NCI-H1930 (cell line): Measurements from ENCODE around the gene ACOX1.
A peak's percentile ranks its signal among the peaks of the same experiment; 100 is the strongest.

Source experiments
- DNase-seq, 2 experiments: peaks; one replicate each; lab custom pipeline; 2025; lab: John Stamatoyannopoulos, UW

The ACOX1 gene

GRCh38 chr17:75978938-75979704 lies at the start of gene ACOX1, which contains the start of gene TEN1:
Gene ACOX1, minus strand, starts transcription at chr17:75979166. Its CDS starts 93 bp downstream, at chr17:75979073.
Gene TEN1, plus strand, starts transcription at chr17:75979240. Its CDS starts 6,953 bp downstream, at chr17:75986193.
- DNase-seq = peak; percentile 97 to 99

DNA sequence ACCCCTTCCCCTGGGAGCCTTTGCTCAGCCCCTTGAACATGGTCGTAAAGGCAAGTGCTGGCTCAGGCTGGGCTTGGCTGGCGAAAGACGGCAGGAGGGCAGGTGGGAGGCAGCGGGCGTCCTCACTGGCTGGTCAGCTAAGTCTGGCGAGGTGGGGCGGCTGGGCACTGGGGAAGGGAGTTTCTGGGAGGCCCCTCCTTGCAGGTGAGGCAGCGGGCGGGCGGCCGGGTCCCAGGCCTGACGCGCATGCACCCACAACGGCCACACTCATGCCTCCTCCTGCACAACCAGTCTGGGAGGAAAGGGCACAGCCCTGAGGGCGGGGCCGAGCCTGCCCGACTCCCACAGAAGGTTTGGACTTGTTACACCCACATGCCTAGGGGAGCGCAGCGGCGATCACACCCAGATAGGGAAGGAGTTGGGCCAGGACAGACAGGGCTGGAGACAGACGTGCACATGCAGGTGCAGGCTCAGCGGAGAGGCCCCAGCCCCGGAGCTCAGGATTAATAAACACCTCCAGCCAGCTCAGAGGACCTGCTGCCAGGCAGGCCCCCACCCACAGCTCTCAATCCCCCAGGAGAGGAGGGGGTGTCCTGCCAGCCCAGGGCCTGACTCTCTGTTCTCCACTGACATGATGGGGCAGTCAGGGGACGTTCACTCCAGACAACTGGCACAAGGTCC lies 48.3 kb upstream of the ACOX1 start, which contains the start of gene EVPL:
TSS of gene EVPL (minus strand) at position 148 of the 681 bp plus-strand sequence. CDS start at position 40, 108 bp downstream.
- DNase-seq = no peak

DNA sequence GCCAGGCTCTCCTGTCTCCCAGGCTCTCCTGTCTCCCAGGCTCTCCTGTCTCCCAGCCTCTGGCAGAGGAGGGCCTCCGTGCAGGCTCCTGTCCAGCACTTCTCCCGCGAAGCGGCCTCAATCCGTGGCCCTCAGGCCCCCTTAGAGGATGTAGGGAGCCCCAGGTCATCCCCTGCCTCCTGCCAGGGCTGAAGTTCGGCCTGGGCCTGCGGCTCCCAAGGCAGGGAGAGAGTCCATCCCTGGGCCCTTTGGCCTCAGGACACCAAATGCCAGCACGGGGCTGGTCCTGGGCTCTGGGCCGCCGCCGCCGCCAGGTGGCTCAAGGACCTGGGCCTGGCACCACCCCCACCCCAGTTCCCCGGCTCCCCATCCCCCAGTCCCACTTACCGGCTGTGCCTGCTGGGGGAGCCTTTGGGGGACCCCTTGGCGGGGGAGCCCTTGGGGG lies 47.8 kb upstream of the ACOX1 start:
- DNase-seq = no peak

DNA sequence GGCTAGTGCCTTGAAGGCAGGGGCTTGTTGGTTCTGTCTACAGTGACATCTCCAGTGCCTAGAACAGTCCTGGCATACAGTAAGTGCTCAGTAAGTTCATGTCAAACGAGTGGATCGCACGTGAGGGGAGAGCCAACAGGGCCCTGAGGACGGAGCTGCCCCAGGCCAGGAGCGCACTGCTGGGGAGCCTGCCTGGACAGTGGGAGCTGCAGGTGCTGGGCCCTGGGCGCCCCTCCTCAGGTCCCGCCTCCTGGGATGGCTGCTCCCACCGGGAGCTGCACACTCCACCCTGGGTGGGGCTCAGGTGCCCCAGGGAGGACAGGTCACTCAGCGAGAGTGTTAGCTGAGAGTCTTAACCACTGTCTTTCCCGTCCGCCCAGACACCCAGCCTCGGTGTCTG lies 46.3 kb upstream of the ACOX1 start:
- DNase-seq = no peak

DNA sequence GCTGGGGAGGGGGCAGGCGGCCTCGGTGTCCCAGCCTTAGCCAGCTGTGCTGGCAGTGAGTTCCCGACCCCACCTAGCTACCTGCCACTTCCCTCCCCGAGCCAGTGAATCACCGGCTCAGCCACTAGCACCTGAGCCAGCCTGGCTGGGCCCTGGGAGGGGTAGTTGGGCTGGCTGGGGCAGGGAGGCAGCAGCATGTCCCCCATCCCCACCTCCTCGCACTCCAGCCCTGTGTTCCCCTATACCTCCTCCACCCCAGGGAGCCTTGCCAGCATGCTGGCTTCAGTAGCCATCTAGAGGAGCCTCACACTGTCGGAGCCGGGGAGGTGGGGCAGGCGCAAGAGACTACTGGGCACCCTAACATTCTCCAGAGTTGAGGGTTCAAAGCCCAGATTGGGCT lies 45.4 kb upstream of the ACOX1 start:
- DNase-seq = no peak

GRCh38 chr17:76023900-76024237 lies 44.9 kb upstream of the ACOX1 start:
- no peak for DNase-seq

GRCh38 chr17:76022973-76023899 lies 44.3 kb upstream of the ACOX1 start:
- DNase-seq = no peak

DNA sequence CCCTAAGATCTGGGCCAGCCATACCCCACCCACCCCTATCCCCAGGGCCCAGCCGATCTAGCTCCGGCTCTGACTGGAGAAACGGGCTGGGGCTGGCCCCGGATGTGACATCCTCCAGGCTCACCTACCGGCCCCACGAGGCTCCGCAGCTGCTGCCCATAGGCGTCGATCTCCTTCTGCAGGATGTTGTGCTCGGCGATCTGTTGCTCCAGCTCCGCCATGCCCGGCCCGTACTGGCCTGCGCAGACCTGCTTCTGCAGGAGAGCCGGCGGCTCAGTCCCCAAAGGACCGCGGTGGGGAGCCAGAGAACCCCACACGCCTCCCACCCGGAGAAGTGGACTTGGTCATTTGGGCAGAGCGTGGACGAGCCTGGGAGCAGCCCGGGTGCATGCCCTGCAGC lies 43.3 kb upstream of the ACOX1 start:
- DNase-seq = no peak

- no peak for DNase-seq
These were observed 41.0 kb upstream of the ACOX1 start for GRCh38 chr17:76019833-76020467.

- no peak for DNase-seq
These were observed 39.8 kb upstream of the ACOX1 start for GRCh38 chr17:76018801-76019200.

DNA sequence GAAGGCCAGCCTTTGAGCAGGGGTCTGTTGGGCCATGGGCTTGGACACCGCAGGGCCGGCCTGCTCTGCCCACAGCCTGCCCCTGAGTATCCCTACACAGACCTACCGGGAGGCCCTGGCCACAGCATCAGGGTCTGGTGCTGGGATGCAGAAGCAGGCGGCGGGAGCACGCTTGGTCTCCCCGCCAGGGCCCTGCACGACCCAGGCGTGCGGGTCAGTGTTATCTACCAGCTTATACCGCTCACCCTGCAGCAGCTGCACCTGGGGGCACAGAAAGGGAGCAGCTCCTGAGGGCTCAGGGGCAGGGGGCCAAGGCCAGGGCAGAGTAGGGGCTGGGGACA lies 39.3 kb upstream of the ACOX1 start:
- no peak for DNase-seq

DNA sequence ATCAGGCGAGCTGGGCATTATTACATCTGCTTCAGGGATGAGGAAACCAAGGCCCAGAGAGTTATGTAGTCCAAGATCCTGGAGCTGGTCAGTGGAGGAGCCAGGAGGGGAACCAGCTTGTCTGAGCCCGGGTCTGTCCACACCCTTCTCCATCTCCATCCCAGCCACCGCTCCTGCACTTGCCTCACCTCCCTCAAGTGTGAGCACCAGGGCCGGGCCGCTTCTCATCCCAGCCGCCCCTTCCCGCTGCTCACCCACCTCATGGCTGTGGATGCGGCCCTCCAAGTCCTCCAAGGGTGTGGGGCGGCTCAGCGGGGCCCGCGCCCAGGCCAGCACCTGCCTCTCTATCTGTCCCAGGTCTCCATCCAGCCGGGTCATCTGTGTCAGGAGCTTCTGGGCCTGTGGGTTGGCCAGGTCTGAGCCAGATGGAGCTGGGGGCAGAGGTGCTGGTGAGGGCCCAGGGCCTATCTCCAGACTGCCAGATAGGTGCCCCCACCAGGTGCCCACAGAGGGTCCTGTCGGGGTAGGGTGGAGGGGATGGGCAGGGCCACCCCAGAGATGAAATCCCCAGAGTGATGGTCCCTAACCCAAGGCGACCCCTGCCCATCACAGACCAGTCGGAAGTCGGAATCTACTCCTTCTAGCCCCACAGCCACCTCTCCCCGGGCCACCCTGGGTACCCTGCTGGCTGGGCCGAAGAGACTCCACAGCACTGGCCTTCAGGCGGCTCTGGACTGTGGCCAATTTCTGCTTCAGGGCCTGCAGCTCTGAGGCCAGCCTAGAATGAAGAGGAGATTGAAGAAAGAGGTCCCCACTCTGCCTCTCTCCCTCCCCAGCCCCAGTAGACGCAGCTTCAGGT lies 38.7 kb upstream of the ACOX1 start:
- DNase-seq = no peak

- no peak for DNase-seq
These were observed 35.9 kb upstream of the ACOX1 start for GRCh38 chr17:76014925-76015261.

DNA sequence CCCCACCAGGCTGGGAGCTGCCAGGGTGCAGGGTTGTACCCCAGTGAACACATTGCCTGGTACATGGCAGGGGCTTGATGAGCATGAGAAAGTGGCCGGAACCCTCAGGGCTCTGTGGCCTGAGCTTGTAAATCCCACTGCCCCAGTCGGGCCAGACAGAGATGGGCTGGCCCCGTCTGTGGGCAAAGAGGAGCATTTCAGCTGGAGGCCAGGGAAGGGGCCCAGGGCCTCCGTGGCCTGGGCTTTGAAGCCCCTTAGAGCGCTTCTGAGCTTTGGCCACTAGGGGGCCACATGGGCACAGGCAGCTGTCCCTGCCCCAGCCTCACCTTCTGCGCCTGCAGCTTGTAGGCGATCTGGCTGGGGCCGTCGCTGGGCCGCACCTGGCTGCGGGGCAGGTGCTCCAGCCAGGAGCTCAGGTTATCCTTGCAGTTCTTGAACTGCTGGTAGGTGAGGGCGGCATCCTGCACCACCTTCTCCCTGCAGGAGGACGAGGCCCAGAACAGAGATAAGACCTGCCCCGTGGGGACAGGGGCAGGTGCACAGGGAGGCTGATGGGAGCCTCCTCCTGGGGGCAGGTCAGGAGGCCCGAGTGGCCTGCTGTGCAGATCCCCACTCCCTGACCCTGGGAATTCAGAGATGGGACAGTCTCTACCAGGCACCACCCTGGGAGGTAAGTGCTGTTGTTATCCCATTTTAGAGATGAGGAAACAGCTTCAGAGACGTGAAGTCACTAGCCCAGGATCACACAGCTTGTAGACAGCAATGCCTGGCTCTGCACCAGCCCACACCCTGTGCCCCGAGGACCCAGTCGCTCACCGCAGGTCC lies 35.3 kb upstream of the ACOX1 start:
- peak; percentile 73 to 79 for DNase-seq

GRCh38 chr17:76013377-76013932 lies 34.5 kb upstream of the ACOX1 start:
- no peak for DNase-seq

- no peak for DNase-seq
These were observed 33.0 kb upstream of the ACOX1 start for GRCh38 chr17:76011951-76012350.

GRCh38 chr17:76009969-76010661 lies 31.1 kb upstream of the ACOX1 start:
- DNase-seq = no peak

DNA sequence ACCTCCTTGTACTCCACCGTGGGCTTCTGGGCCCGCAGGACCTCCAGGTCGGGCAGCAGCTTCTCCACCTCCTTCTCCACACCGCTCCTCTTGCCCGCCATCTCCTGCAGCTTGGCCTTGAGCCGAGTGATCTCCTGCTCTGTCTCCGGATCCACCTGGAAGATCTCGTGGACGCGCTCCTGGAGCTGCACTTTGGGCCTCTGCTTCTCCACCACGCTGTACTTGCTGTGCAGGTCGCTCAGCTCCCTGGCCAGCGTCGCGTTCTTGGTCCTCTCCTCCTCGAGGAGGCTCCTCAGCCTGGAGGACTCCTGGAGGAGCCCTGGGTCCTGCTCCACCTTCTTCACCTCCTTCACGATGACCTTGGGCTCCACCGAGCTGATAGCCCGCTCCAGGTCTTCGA lies 30.5 kb upstream of the ACOX1 start:
- DNase-seq = no peak
